Measurements from ENCODE around the gene ARHGAP44. TPM values are rescaled to one million over a fixed set of nuclear protein-coding genes. Genes with fewer than 3 reads are reported as not detected.

Gene ARHGAP44
- total RNA-seq, 1 donor from 2014 or later: 17.5 TPM

GRCh38 chr17:12952012-12952411 lies 162.7 kb downstream of the ARHGAP44 start:
- H3K27me3 Mint-ChIP-seq (ENCODE audit: unreplicated experiment): no peaks in the 10 kb centered on the region
- DNase-seq: no peak
- H3K4me3 Mint-ChIP-seq (ENCODE audit: unreplicated experiment): no peak overlapping the region
- H3K4me1 Mint-ChIP-seq (ENCODE audit: low read depth, unreplicated experiment): no peaks in the 10 kb centered on the region
- no peak for TF ChIP-seq CTCF (IDR thresholded peaks at IDR 0.05; ENCODE audit: partially characterized antibody, unreplicated experiment)
- no peaks in the 10 kb centered on the region for H3K9me3 Mint-ChIP-seq (ENCODE audit: unreplicated experiment)
- no peak overlapping the region for H3K27ac Mint-ChIP-seq (ENCODE audit: unreplicated experiment)
- H3K36me3 Mint-ChIP-seq (ENCODE audit: unreplicated experiment): peaks cover 20% of the 10 kb centered on the region

- H3K27ac Mint-ChIP-seq (ENCODE audit: unreplicated experiment): no peak overlapping the region
- no peak for DNase-seq
- no peak overlapping the region for H3K4me3 Mint-ChIP-seq (ENCODE audit: unreplicated experiment)
- H3K4me1 Mint-ChIP-seq (ENCODE audit: low read depth, unreplicated experiment): no peaks in the 10 kb centered on the region
- peaks cover 19% of the 10 kb centered on the region for H3K36me3 Mint-ChIP-seq (ENCODE audit: unreplicated experiment)
- H3K27me3 Mint-ChIP-seq (ENCODE audit: unreplicated experiment): no peaks in the 10 kb centered on the region
- TF ChIP-seq CTCF (IDR thresholded peaks at IDR 0.05; ENCODE audit: partially characterized antibody, unreplicated experiment): no peak
- H3K9me3 Mint-ChIP-seq (ENCODE audit: unreplicated experiment): no peaks in the 10 kb centered on the region
Observed at GRCh38 chr17:12953156-12953555, 163.9 kb downstream of the ARHGAP44 start.

GRCh38 chr17:12955521-12955920 lies 166.2 kb downstream of the ARHGAP44 start:
- peaks cover 20% of the 10 kb centered on the region for H3K36me3 Mint-ChIP-seq (ENCODE audit: unreplicated experiment)
- H3K27me3 Mint-ChIP-seq (ENCODE audit: unreplicated experiment): peaks cover 2% of the 10 kb centered on the region
- DNase-seq: no peak
- no peaks in the 10 kb centered on the region for H3K4me1 Mint-ChIP-seq (ENCODE audit: low read depth, unreplicated experiment)
- H3K27ac Mint-ChIP-seq (ENCODE audit: unreplicated experiment): no peak overlapping the region
- H3K9me3 Mint-ChIP-seq (ENCODE audit: unreplicated experiment): no peaks in the 10 kb centered on the region
- TF ChIP-seq CTCF (IDR thresholded peaks at IDR 0.05; ENCODE audit: partially characterized antibody, unreplicated experiment): no peak
- H3K4me3 Mint-ChIP-seq (ENCODE audit: unreplicated experiment): no peak overlapping the region

GRCh38 chr17:12958786-12959185 lies 169.5 kb downstream of the ARHGAP44 start:
- no peak for DNase-seq
- H3K27ac Mint-ChIP-seq (ENCODE audit: unreplicated experiment): no peak overlapping the region
- no peak overlapping the region for H3K4me3 Mint-ChIP-seq (ENCODE audit: unreplicated experiment)
- H3K36me3 Mint-ChIP-seq (ENCODE audit: unreplicated experiment): peaks cover 24% of the 10 kb centered on the region
- TF ChIP-seq CTCF (IDR thresholded peaks at IDR 0.05; ENCODE audit: partially characterized antibody, unreplicated experiment): no peak
- no peaks in the 10 kb centered on the region for H3K4me1 Mint-ChIP-seq (ENCODE audit: low read depth, unreplicated experiment)
- no peaks in the 10 kb centered on the region for H3K9me3 Mint-ChIP-seq (ENCODE audit: unreplicated experiment)
- H3K27me3 Mint-ChIP-seq (ENCODE audit: unreplicated experiment): peaks cover 2% of the 10 kb centered on the region

- no peak for DNase-seq
- Mint-ChIP-seq H3K27ac (ENCODE audit: unreplicated experiment) (no peak overlapping the region), H3K36me3 (ENCODE audit: unreplicated experiment) (peaks cover 24% of the 10 kb centered on the region)
Observed at GRCh38 chr17:12959441-12959840, 170.1 kb downstream of the ARHGAP44 start.

More at GRCh38 chr17:12959441-12959840, 170.1 kb downstream of the ARHGAP44 start:
- Mint-ChIP-seq H3K4me3 (ENCODE audit: unreplicated experiment) (no peak overlapping the region), H3K9me3 (ENCODE audit: unreplicated experiment) (no peaks in the 10 kb centered on the region), H3K4me1 (ENCODE audit: low read depth, unreplicated experiment) (no peaks in the 10 kb centered on the region), H3K27me3 (ENCODE audit: unreplicated experiment) (peaks cover 2% of the 10 kb centered on the region)
- no peak for TF ChIP-seq CTCF (IDR thresholded peaks at IDR 0.05; ENCODE audit: partially characterized antibody, unreplicated experiment)

All from glutamatergic neuron (in vitro differentiated cells).